WI38 (cell line): ENCODE results near the gene ZNF687.

Experiments
- H3K4me3 ChIP-seq: 2 replicates; pipeline ENCODE4 v1.5.1; 2011; ENCODE audit warnings: low read depth, mild to moderate bottlenecking, control low read depth, low read length
- CTCF ChIP-seq: IDR thresholded peaks from 2 replicates; pipeline ENCODE4 v1.5.1; 2012; ENCODE audit warnings: low read depth, mild to moderate bottlenecking, control low read depth, low read length

ZNF687 gene

GRCh38 chr1:151327223-151327902 is 45.3 kb downstream of the ZNF687 start, which contains the start of gene PI4KB:
TSS of gene PI4KB (minus strand) at chr1:151327416. CDS start at chr1:151316481, 10,935 bp downstream.
- peak within 1 kb of the TSS; percentile 62 for H3K4me3 ChIP-seq
- no peak for TF ChIP-seq CTCF

- no peak for TF ChIP-seq CTCF
- peak overlapping the region; percentile 62 for H3K4me3 ChIP-seq
Measured at GRCh38 chr1:151327903-151328674, 46.0 kb downstream of the ZNF687 start.

GRCh38 chr1:151334822-151335221 is 52.7 kb downstream of the ZNF687 start:
- no peak for TF ChIP-seq CTCF
- no peak overlapping the region for H3K4me3 ChIP-seq

- TF ChIP-seq CTCF = no peak
Measured at GRCh38 chr1:151336556-151336955, 54.5 kb downstream of the ZNF687 start.

GRCh38 chr1:151340870-151341754 is 59.0 kb downstream of the ZNF687 start:
- H3K4me3 ChIP-seq = no peak overlapping the region
- TF ChIP-seq CTCF = peak; percentile 39

More at GRCh38 chr1:151336556-151336955, 54.5 kb downstream of the ZNF687 start:
- H3K4me3 ChIP-seq = no peak overlapping the region
